IPS-11a (cell line): ENCODE measurements around the gene NDOR1.

ENCODE experiments used
- H3K4me3 ChIP-seq: one replicate; pipeline ENCODE4 v1.5.1; 2013; ENCODE audit warnings: low read depth, low read length, control low read depth

NDOR1 gene

GRCh38 chr9:137205126-137206069 is at the start of gene NDOR1, which contains the start of gene TMEM203:
TSS of gene NDOR1 (plus strand) at chr9:137205700. CDS start at chr9:137205778, 78 bp downstream.
TSS of gene TMEM203 (minus strand) at chr9:137205648. CDS start at chr9:137205414, 234 bp downstream.
- H3K4me3 ChIP-seq: peak within 1 kb of the TSS; percentile 94

GRCh38 chr9:137156567-137157375 is 48.7 kb upstream of the NDOR1 start:
- H3K4me3 ChIP-seq: peak overlapping the region; percentile 20

GRCh38 chr9:137157618-137158415 is 47.7 kb upstream of the NDOR1 start:
- no peak overlapping the region for H3K4me3 ChIP-seq

- H3K4me3 ChIP-seq: no peak overlapping the region
Observed at GRCh38 chr9:137158625-137159024, 46.9 kb upstream of the NDOR1 start.

GRCh38 chr9:137159105-137160053 is 46.1 kb upstream of the NDOR1 start:
- no peak overlapping the region for H3K4me3 ChIP-seq

- H3K4me3 ChIP-seq: no peak overlapping the region
Observed at GRCh38 chr9:137160054-137160425, 45.5 kb upstream of the NDOR1 start.

GRCh38 chr9:137160716-137161557 is 44.6 kb upstream of the NDOR1 start:
- no peak overlapping the region for H3K4me3 ChIP-seq

GRCh38 chr9:137161558-137162486 is 43.7 kb upstream of the NDOR1 start:
- no peak overlapping the region for H3K4me3 ChIP-seq

- H3K4me3 ChIP-seq: peak overlapping the region; percentile 4
Observed at GRCh38 chr9:137162505-137163364, 42.8 kb upstream of the NDOR1 start.

GRCh38 chr9:137163365-137163715 is 42.2 kb upstream of the NDOR1 start:
- H3K4me3 ChIP-seq: peak overlapping the region; percentile 4

GRCh38 chr9:137163805-137164204 is 41.7 kb upstream of the NDOR1 start:
- no peak overlapping the region for H3K4me3 ChIP-seq

- H3K4me3 ChIP-seq: no peak overlapping the region
Observed at GRCh38 chr9:137164370-137165249, 40.9 kb upstream of the NDOR1 start.

GRCh38 chr9:137165250-137165836 is 40.2 kb upstream of the NDOR1 start:
- H3K4me3 ChIP-seq: no peak overlapping the region

GRCh38 chr9:137166380-137167229 is 38.9 kb upstream of the NDOR1 start:
- H3K4me3 ChIP-seq: no peak overlapping the region
